T-helper 1 cell (primary cell): ENCODE data around the gene SLC35F1.
A peak's percentile ranks its signal among the peaks of the same experiment; 100 is the strongest.

Experiments used
- DNase-seq, 5 donors: peaks; one replicate each; pipeline ENCODE4 v3.0.0-alpha.2; 2012 to 2020

Gene SLC35F1

GRCh38 chr6:118124851-118125250 is 217.8 kb downstream of the SLC35F1 start:
- DNase-seq = no peak

DNA sequence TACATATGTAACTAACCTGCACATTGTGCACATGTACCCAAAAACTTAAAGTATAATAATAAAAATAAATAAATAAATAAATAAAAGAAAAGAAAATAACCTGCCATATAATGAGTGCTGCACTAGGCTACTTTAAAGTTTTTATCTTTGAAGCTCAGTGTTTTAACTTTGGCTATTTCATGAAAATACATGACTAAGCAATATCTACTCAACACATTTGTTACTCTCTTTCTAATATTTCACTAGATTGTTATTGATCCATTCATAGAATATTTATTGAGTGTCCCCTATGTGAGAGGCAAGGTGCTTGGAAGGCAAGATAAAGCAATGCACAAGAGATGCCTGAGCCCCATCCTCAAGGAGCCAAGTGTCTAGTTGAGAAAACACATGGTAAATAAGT is 221.7 kb downstream of the SLC35F1 start:
- DNase-seq = no peak

DNA sequence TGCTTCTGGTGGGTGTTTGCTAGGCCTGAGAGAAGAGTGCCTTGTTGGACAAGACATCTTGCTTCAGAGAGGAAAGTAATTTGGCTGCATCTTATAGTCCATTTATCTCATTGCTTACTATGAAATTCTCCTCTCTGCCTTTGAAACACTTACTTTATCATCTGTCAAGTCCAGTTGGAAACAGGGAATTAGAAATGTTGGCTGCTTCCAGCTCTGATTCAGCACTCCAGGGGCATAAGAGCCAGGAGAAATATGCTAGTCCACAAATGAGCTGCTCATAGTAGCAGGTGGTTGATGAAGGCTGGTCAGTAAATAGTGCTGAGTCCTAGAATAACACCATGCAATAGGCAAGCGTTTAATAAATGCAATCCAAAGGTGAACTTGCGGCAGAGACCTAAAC is 227.1 kb downstream of the SLC35F1 start:
- DNase-seq = no peak

DNA sequence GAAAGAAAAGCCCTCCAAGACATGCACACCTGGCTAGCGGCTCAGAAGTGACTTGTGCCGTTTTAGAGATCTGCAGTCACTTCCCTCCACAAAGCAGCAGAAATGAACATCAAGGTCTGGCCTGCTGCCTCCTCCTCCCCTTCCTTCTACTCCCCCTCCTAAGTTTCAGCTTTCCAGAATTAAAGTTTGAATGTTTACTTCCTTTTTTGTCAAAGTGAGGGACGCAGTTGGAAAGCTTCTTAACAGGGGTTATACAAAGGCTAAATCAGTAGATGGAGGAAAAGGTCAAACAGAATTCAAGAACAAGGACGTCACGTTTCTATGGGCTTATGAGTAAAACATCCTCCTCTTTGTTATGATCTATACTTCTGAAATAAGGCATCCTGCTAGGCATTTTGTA is 227.7 kb downstream of the SLC35F1 start:
- DNase-seq = no peak

GRCh38 chr6:118135371-118135770 is 228.3 kb downstream of the SLC35F1 start:
- DNase-seq = no peak

DNA sequence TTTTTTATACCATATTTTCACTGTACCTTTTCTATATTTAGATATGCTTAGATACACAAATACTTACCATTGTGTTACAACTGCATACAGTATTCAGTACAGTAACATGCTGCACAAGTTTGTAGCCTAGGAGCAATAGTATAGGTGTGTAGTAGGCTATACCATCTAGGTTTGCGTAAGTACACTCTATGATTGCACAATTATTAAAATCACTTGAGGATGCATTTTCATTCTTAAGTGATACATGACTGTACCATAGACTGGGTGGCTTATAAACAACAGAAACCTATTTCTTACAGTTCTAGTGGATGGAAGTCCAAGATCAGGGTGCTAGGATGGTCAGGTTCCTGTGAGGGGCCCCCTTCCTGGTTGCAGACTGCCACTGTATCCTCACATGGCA is 234.1 kb downstream of the SLC35F1 start:
- no peak for DNase-seq

DNA sequence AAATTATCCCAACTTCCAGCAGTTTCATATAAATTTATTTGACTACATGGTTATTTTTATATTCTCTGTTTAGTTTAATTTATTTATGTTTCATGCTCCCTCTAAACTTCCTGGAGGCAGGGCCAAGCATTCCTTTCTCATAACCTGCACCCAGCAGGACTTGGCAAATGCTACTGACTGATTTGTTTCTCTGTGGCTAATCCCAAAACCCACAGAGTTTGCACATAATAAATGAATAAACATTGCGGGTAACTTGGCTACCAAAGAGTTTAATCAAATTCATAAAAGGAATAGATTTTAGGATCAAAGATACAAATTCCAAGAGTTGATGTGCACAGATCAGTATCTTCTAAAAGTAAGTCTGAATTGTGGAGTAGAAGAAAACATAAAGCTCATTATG is 239.5 kb downstream of the SLC35F1 start:
- DNase-seq = no peak

DNA sequence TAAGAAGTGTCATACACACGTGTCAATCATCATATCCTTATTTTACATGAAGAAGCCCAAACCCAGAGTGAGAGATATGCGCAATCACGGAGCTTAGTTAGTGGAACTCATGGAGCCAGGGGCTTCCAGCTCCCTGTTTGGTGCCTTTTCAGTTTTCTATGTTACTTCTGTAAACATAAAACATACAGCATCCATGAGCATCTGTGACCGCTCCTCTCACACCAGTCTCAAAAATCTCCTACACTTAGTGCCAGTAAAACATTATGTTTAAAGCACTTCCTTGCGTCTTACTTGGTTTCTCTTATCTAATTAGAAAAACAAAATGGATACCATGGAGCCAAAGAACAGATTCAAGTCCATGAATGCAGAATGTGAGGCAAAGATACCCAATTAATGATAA is 240.4 kb downstream of the SLC35F1 start:
- no peak for DNase-seq

- DNase-seq = no peak
These were observed 241.5 kb downstream of the SLC35F1 start for GRCh38 chr6:118148561-118148960.

- no peak for DNase-seq
These were observed 245.5 kb downstream of the SLC35F1 start for GRCh38 chr6:118152524-118152923.

DNA sequence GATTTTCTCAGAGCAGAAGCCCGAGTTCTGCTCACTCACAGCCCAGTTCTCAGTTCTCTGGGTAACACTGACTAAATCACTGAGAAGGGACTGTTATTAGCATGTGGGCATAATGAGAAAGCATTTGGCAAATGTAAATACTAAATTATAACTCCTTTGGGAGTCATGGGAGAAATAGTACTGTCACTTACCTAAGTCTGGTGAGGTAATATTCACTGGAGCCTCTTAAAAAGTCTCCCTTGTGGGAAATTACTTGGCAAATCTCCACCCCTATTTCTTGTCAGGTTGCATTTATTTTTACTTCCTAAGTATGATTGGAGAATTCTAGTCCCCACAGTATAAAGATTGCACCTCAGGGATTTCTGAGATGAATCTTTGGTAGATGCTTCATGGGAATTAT is 254.3 kb downstream of the SLC35F1 start:
- no peak for DNase-seq

DNA sequence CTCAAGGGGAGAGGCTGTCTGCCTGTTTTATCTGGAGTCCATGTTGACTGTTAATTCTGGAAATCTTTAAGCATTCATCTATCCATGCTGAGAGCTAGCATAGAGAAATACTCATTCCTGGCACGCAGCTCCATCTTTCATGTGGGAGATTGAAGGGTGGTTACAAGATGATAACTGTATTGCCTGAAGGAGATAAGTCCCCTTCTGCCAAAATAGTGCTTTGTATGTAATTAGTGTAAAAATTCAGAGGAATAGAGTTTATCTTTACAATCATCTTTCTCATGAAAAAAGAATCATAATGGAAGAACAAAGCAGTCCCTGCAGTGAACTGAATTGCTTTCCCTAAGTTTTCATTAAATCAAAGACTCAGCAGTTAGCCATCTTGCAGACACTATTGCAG is 256.5 kb downstream of the SLC35F1 start:
- DNase-seq = no peak

DNA sequence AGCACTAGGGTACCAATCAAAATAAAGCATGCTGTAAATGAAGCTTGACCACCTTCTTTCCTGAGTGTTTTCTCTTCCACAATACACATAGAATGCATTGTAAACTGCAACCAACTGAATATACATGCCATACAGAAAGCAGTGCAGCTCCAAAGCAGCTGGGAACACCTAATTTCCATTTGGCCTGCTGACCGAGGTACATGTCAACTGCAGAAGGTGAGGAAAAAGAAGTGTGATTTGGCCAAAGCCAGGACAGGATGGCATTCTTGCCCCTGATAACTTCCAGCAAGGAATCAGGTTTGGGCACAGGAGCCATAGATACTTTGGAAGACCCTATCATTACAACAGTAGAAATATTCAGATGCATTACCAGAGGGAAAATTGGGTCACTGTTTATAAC is 258.4 kb downstream of the SLC35F1 start:
- no peak for DNase-seq

DNA sequence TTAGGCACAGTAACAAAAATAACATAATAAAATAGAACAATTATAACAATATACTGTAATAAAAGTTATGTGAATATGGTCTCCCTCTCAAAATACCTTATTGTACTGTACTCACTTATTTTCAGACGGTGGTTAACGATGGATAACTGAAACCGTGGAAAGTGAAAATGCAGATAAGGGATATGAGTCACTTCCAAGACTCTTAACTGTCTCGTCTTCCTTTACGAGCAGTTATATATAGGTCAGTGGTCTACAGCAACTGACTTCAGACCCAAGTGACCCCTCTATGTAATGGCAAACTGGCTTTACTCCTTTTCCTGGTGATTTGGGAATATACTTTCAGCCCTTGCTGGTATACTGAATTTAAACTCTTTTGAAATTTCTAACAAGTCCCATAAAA is 261.4 kb downstream of the SLC35F1 start:
- DNase-seq = no peak

- no peak for DNase-seq
These were observed 264.8 kb downstream of the SLC35F1 start for GRCh38 chr6:118171852-118172251.

GRCh38 chr6:118174071-118174470 is 267.0 kb downstream of the SLC35F1 start:
- no peak for DNase-seq

- DNase-seq = no peak
These were observed 270.7 kb downstream of the SLC35F1 start for GRCh38 chr6:118177720-118178119.

DNA sequence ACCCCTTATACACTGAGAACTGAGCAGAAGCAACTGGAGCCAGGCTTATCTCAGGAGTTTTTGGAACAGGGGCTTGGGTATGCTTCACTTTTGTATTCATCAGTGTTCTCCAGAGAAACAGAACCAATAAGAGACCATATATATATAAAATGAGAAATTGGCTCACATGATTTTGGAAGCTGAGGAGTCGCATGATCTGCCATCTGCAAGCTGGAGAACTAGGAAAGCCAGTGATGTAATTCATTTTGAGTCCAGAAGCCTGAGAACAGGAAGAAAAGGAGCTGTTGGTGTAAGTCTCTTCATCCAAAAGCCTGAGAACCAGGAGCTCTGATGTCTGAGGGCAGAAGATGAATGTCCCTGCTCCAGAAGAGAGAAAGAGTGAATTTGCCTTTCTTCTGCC is 272.0 kb downstream of the SLC35F1 start:
- no peak for DNase-seq

- DNase-seq = peak in 1 of 5 donors; percentile 2
These were observed 279.9 kb downstream of the SLC35F1 start for GRCh38 chr6:118186672-118187567.

GRCh38 chr6:118187568-118188164 is 280.6 kb downstream of the SLC35F1 start:
- DNase-seq = no peak

DNA sequence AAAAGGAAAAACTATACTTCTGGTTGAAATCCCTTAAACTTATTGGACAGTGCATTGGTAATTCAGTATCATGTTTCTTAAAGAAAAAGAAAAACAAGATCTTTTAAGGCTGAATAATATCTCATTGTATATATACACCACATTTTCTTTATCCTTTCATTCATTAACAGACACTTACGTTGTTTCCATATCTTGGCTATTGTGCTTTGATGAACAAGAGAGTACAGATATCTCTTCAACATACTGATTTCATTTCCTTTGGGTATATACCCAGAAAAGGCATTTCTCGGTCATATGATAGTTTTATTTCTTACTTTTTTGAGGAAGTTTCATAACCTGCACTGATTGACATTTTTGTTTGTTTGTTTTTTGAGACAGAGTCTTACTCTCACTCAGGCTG is 281.5 kb downstream of the SLC35F1 start:
- DNase-seq = no peak

DNA sequence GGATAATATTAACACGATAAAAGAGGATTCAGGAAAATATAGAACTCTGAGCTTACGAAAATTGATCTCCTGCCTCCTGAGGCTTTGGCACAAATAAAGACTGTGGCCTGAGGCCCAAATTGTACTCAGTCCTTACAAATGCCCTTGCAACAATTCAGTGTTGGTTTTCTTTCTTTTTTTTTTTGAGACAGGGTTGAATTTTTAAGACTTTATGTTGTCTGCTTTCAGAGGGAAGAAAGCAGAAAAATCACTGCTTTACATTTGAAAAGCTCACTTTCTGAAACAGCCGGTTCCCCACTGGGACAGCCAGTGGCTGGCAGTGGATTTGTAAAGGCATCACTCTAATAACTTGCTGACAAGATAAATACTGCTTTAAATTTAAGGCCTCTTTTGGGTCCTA is 290.5 kb downstream of the SLC35F1 start:
- DNase-seq = no peak

DNA sequence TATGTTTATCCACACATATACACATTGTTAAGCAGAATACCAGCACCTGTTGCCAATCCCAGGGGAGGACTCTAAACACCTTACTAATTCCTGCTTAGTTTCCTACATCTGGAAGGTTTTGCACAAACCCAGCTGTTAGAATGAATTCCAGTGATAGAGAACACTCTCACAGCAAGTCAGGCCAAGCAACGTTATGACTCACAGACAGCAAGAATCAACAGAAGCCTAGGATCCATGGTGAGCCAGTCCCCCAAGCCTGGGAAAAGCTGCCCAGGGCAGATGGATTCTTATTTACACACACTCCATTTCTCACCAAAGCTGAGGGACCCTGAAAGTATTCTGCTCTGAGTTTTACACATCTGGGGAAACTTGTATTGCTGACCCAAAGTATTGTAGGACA is 291.7 kb downstream of the SLC35F1 start:
- no peak for DNase-seq

DNA sequence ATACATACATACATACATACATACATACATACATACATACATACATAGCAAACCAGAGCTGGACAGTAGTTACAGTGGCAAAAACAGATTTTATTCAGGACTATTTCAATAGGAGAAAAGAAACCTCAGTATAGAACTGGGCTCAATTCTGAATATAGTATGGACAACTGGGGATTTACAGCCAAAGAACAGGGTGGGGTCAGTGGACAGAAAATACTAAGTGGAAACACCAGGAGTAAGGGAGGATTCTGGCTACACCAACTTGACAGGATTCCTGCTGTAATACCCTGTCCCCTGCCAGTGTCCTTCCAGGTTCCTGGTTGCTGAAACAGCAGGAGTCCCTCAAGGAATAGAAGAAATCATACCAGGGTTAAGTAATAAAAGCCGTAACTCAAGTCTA is 293.1 kb downstream of the SLC35F1 start:
- no peak for DNase-seq

- DNase-seq = no peak
These were observed 295.5 kb downstream of the SLC35F1 start for GRCh38 chr6:118202517-118202916.
